Measurements from ENCODE around the gene FUBP1. TPM values are rescaled to one million over a fixed set of nuclear protein-coding genes. Genes with fewer than 3 reads are reported as not detected.

FUBP1 gene
- total and polyA plus RNA-seq, 9 of the 15 experiments (the other 6 are each of a cell fraction or from before 2014, with no cell fraction given) = 104 to 294 (median 213) TPM

- peak; percentile 65; the same call in 1 of the 2 replicates for TF ChIP-seq REST (IDR thresholded peaks at IDR 0.05; ENCODE audit: borderline replicate concordance)
- TF ChIP-seq REST (CRISPR knock-in tag; IDR thresholded peaks at IDR 0.05; ENCODE audit: low read depth) = no peak
- peak; percentile 34; the same call in 1 of the 2 replicates for TF ChIP-seq SMC3 (conservative IDR thresholded peaks at IDR 0.05; ENCODE audit: insufficient read depth, low read depth, low read length)
- TF ChIP-seq, protein P1, sequence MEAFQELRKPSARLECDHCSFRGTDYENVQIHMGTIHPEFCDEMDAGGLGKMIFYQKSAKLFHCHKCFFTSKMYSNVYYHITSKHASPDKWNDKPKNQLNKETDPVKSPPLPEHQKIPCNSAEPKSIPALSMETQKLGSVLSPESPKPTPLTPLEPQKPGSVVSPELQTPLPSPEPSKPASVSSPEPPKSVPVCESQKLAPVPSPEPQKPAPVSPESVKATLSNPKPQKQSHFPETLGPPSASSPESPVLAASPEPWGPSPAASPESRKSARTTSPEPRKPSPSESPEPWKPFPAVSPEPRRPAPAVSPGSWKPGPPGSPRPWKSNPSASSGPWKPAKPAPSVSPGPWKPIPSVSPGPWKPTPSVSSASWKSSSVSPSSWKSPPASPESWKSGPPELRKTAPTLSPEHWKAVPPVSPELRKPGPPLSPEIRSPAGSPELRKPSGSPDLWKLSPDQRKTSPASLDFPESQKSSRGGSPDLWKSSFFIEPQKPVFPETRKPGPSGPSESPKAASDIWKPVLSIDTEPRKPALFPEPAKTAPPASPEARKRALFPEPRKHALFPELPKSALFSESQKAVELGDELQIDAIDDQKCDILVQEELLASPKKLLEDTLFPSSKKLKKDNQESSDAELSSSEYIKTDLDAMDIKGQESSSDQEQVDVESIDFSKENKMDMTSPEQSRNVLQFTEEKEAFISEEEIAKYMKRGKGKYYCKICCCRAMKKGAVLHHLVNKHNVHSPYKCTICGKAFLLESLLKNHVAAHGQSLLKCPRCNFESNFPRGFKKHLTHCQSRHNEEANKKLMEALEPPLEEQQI (IDR thresholded peaks at IDR 0.05) = no peak
- peak; percentile 65 for TF ChIP-seq DEAF1 (CRISPR knock-in tag; IDR thresholded peaks at IDR 0.05)
- no peak for TF ChIP-seq RFX1 (IDR thresholded peaks at IDR 0.05)
- TF ChIP-seq RAD21 (CRISPR knock-in tag; conservative IDR thresholded peaks at IDR 0.05 in 1 of 2, IDR thresholded peaks at IDR 0.05 in 1 of 2) = peak; percentile 64 to 91
- no peak for TF ChIP-seq SPI1 (IDR thresholded peaks at IDR 0.05; ENCODE audit: borderline replicate concordance, low read depth, low read length)
- TF ChIP-seq ETV1 (tag; conservative IDR thresholded peaks at IDR 0.05; ENCODE audit: low read depth) = no peak
Measured at GRCh38 chr1:77900687-77901293, 78.1 kb downstream of the FUBP1 start (continued).
